Neural cell (in vitro differentiated cells): ENCODE data around the gene RUNX1. TPM values are rescaled to one million over a fixed set of nuclear protein-coding genes. Genes with fewer than 3 reads are reported as not detected.
A peak's percentile ranks its signal among the peaks of the same experiment; 100 is the strongest.

ENCODE experiments used
- H2AFZ ChIP-seq: fragments of 200-600, 300-800 bp; sonication (generic), shearing (Covaris generic); 2 replicates; pipeline ENCODE4 v1.6.0; 2014; ENCODE audit warnings: low read depth, mild to moderate bottlenecking, antibody characterized with exemption, low read length, moderate library complexity
- H3F3A ChIP-seq: fragments of 200-600 bp; shearing (Covaris generic); 2 replicates; pipeline ENCODE4 v1.6.1; 2016; ENCODE audit warnings: mild to moderate bottlenecking, moderate library complexity, mixed read lengths, antibody characterized with exemption, low read length; ENCODE audit not compliant: insufficient read depth, poor library complexity, severe bottlenecking
- H3K27ac ChIP-seq: fragments of 200-600, 300-800 bp; sonication (generic), shearing (Covaris generic); 2 replicates; pipeline ENCODE4 v1.5.1; 2014; ENCODE audit warnings: mild to moderate bottlenecking, low read length, moderate library complexity
- H3K27me3 ChIP-seq: fragments of 300-800, 200-600 bp; sonication (generic), shearing (Covaris generic); 2 replicates; pipeline ENCODE4 v1.6.0; 2014; ENCODE audit warnings: mild to moderate bottlenecking, low read depth, low read length, moderate library complexity; ENCODE audit not compliant: insufficient read depth
- H3K36me3 ChIP-seq: fragments of 300-800, 200-600 bp; sonication (generic), shearing (Covaris generic); 2 replicates; pipeline ENCODE4 v1.5.1; 2014; ENCODE audit warnings: mild to moderate bottlenecking, antibody characterized with exemption, low read length, moderate library complexity; ENCODE audit not compliant: insufficient read depth
- H3K4me2 ChIP-seq: fragments of 300-800, 200-600 bp; sonication (generic), shearing (Covaris generic); 2 replicates; pipeline ENCODE4 v1.6.0; 2014; ENCODE audit warnings: mild to moderate bottlenecking, low read length
- H3K4me3 ChIP-seq: fragments of 300-800, 200-600 bp; sonication (generic), shearing (Covaris generic); 2 replicates; pipeline ENCODE4 v1.5.1; 2014; ENCODE audit warnings: mild to moderate bottlenecking, low read length, moderate library complexity
- H3K79me2 ChIP-seq: fragments of 200-600 bp; shearing (Covaris generic); replicated peaks from 2 replicates; pipeline ENCODE4 v1.6.0; 2014; ENCODE audit warnings: mild to moderate bottlenecking, low read length, moderate library complexity; ENCODE audit not compliant: insufficient read depth
- H3K9ac ChIP-seq: fragments of 300-800, 200-600 bp; sonication (generic), shearing (Covaris generic); 2 replicates; pipeline ENCODE4 v1.6.1; 2016; ENCODE audit warnings: mild to moderate bottlenecking, low read length, mixed read lengths
- H3K9me2 ChIP-seq: fragments of 200-600 bp; shearing (Covaris generic); 2 replicates; pipeline ENCODE4 v1.6.1; 2016; ENCODE audit warnings: mild to moderate bottlenecking, low read length, mixed read lengths; ENCODE audit not compliant: insufficient read depth
- H3K9me3 ChIP-seq: fragments of 200-600, 300-800 bp; sonication (generic), shearing (Covaris generic); 2 replicates; pipeline ENCODE4 v1.6.1; 2016; ENCODE audit warnings: mild to moderate bottlenecking, mixed run types, low read length, moderate library complexity, mixed read lengths
- H4K20me1 ChIP-seq: fragments of 200-600 bp; shearing (Covaris generic); 2 replicates; pipeline ENCODE4 v1.6.1; 2016; ENCODE audit warnings: mild to moderate bottlenecking, mixed run types; ENCODE audit not compliant: insufficient read depth
- EZH2 ChIP-seq: fragments of 200-600, 300-800 bp; shearing (Covaris generic), sonication (generic); IDR thresholded peaks from 2 replicates; pipeline ENCODE4 v1.6.1; 2014; ENCODE audit warnings: antibody characterized with exemption, low read length, borderline replicate concordance, mild to moderate bottlenecking; ENCODE audit not compliant: insufficient read depth, poor library complexity, severe bottlenecking
- MXI1 ChIP-seq: fragments of 450-650 bp; conservative IDR thresholded peaks from 2 replicates; pipeline ENCODE4 v1.6.1; 2014; ENCODE audit warnings: antibody characterized with exemption, mild to moderate bottlenecking; ENCODE audit not compliant: poor library complexity, severe bottlenecking
- RAD21 ChIP-seq: fragments of 450-650 bp; conservative IDR thresholded peaks from 2 replicates; pipeline ENCODE4 v1.6.1; 2014; ENCODE audit warnings: antibody characterized with exemption, mild to moderate bottlenecking, moderate library complexity
- SMC3 ChIP-seq: fragments of 450-650 bp; conservative IDR thresholded peaks from 2 replicates; pipeline ENCODE4 v1.6.1; 2014; ENCODE audit warnings: antibody characterized with exemption, mild to moderate bottlenecking, moderate library complexity; ENCODE audit not compliant: poor library complexity
- polyA plus RNA-seq: library from polyadenylated mRNA; depleted of rRNA; stranded (reverse); fragments of >200 nt; gene quantifications from 2 replicates; pipeline ENCODE4 v1.2.3, GENCODE V29; 2014
- TF ChIP-seq, protein P1 (sequence below): IDR thresholded peaks from 2 replicates; pipeline ENCODE4 v1.6.1; 2012; ENCODE audit warnings: borderline replicate concordance
- TF ChIP-seq, protein P2 (sequence below): fragments of 450-650 bp; IDR thresholded peaks from 2 replicates; pipeline ENCODE4 v1.5.1; 2014; ENCODE audit warnings: antibody characterized with exemption, mild to moderate bottlenecking, moderate library complexity; ENCODE audit not compliant: poor library complexity, severe bottlenecking

The RUNX1 gene
- polyA plus RNA-seq, 1 donor from 2014 or later, result not detected

DNA sequence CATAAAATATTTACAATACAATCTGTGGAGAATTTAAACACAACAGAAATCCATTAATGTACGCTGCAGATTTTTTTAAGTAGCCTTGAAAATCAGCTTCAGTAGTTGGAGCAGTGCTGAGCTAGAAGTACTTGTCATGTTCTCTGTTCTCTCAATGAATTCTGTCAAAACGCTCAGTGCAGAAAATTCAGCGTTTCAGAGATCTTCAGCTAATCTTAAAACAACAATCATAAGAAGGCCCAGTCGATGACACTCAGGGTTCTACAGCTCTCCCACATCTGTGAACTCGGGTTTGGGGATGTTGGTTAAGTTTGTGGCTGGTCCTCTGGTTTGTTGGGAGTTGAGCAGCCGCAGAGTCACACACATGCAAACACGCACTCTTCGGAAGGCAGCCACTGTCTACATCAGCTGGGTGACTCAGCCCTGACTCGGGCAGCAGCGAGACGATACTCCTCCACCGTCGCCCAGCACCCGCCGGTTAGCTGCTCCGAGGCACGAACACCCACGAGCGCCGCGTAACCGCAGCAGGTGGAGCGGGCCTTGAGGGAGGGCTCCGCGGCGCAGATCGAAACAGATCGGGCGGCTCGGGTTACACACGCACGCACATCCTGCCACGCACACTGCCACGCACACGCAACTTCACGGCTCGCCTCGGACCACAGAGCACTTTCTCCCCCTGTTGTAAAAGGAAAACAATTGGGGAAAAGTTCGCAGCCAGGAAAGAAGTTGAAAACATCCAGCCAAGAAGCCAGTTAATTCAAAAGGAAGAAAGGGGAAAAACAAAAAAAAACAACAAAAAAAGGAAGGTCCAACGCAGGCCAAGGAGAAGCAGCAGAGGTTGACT is 161.2 kb downstream of the RUNX1 start:
- TF ChIP-seq RAD21, result no peak
- peak; percentile 82 for TF ChIP-seq EZH2
- TF ChIP-seq, protein P1, sequence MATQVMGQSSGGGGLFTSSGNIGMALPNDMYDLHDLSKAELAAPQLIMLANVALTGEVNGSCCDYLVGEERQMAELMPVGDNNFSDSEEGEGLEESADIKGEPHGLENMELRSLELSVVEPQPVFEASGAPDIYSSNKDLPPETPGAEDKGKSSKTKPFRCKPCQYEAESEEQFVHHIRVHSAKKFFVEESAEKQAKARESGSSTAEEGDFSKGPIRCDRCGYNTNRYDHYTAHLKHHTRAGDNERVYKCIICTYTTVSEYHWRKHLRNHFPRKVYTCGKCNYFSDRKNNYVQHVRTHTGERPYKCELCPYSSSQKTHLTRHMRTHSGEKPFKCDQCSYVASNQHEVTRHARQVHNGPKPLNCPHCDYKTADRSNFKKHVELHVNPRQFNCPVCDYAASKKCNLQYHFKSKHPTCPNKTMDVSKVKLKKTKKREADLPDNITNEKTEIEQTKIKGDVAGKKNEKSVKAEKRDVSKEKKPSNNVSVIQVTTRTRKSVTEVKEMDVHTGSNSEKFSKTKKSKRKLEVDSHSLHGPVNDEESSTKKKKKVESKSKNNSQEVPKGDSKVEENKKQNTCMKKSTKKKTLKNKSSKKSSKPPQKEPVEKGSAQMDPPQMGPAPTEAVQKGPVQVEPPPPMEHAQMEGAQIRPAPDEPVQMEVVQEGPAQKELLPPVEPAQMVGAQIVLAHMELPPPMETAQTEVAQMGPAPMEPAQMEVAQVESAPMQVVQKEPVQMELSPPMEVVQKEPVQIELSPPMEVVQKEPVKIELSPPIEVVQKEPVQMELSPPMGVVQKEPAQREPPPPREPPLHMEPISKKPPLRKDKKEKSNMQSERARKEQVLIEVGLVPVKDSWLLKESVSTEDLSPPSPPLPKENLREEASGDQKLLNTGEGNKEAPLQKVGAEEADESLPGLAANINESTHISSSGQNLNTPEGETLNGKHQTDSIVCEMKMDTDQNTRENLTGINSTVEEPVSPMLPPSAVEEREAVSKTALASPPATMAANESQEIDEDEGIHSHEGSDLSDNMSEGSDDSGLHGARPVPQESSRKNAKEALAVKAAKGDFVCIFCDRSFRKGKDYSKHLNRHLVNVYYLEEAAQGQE, result no peak
- Histone ChIP-seq H3K4me3 (peak overlapping the region; percentile 67), H3K9me3 (no peaks in the 10 kb centered on the region), H3K79me2 (no peaks in the 10 kb centered on the region), H3K4me2 (peak overlapping the region; percentile 60), H3K36me3 (no peaks in the 10 kb centered on the region), H3K9ac (no peak overlapping the region), H3F3A (no peaks in the 10 kb centered on the region), H3K9me2 (no peaks in the 10 kb centered on the region), H3K27ac (no peak overlapping the region), H3K27me3 (peaks cover 94% of the 10 kb centered on the region), H2AFZ (no peak overlapping the region), H4K20me1 (no peaks in the 10 kb centered on the region)

DNA sequence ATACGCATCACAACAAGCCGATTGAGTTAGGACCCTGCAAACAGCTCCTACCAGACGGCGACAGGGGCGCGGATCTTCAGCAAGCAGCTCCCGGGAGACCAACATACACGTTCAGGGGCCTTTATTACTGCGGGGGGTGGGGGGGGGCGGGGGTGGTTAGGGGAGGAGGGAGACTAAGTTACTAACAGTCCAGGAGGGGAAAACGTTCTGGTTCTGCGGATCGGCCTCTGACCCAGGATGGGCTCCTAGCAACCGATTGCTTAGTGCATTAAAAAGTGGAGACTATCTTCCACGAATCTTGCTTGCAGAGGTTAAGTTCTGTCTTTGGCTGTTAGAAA is 162.0 kb downstream of the RUNX1 start:
- H3K9me2 ChIP-seq, result no peaks in the 10 kb centered on the region
- H3K27ac ChIP-seq, result no peak overlapping the region
- H3K4me3 ChIP-seq, result peak overlapping the region; percentile 62
- no peak overlapping the region for H3K9ac ChIP-seq
- no peaks in the 10 kb centered on the region for H3K79me2 ChIP-seq
- H3K36me3 ChIP-seq, result no peaks in the 10 kb centered on the region
- H3F3A ChIP-seq, result no peaks in the 10 kb centered on the region
- TF ChIP-seq, protein P2, sequence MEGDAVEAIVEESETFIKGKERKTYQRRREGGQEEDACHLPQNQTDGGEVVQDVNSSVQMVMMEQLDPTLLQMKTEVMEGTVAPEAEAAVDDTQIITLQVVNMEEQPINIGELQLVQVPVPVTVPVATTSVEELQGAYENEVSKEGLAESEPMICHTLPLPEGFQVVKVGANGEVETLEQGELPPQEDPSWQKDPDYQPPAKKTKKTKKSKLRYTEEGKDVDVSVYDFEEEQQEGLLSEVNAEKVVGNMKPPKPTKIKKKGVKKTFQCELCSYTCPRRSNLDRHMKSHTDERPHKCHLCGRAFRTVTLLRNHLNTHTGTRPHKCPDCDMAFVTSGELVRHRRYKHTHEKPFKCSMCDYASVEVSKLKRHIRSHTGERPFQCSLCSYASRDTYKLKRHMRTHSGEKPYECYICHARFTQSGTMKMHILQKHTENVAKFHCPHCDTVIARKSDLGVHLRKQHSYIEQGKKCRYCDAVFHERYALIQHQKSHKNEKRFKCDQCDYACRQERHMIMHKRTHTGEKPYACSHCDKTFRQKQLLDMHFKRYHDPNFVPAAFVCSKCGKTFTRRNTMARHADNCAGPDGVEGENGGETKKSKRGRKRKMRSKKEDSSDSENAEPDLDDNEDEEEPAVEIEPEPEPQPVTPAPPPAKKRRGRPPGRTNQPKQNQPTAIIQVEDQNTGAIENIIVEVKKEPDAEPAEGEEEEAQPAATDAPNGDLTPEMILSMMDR, result no peak
- TF ChIP-seq SMC3 (no peak), MXI1 (no peak), RAD21 (no peak), EZH2 (no peak)
- TF ChIP-seq, protein P1, result no peak
- no peak overlapping the region for H2AFZ ChIP-seq
- H3K4me2 ChIP-seq, result no peak overlapping the region
- no peaks in the 10 kb centered on the region for H3K9me3 ChIP-seq
- no peaks in the 10 kb centered on the region for H4K20me1 ChIP-seq
- peaks cover 88% of the 10 kb centered on the region for H3K27me3 ChIP-seq
